SK-N-SH (cell line): ENCODE measurements around the gene CHM. TPM values are rescaled to one million over a fixed set of nuclear protein-coding genes. Genes with fewer than 3 reads are reported as not detected.

Experiments
- CTCF ChIA-PET: fragments of 300-600, 350-600 bp; formaldehyde crosslinking; extraction: SDS; loops from one replicate; lab custom pipeline; 2021; lab: Yijun Ruan, JAX
- POLR2A ChIA-PET: fragments of 350-600 bp; sonication (Branson Sonifier 250); formaldehyde crosslinking; extraction: SDS; loops from one replicate; lab custom pipeline; 2020; ENCODE audit warnings: antibody characterized with exemption, inconsistent platforms; lab: Yijun Ruan, JAX
- DNase-seq: peaks from one replicate; pipeline ENCODE4 v3.0.0; 2012
- H2AFZ ChIP-seq: fragments of 200-600 bp; sonication (generic); 2 replicates; pipeline ENCODE4 v1.8.1; 2016; ENCODE audit warnings: antibody characterized with exemption, mild to moderate bottlenecking, low read depth
- H3F3A ChIP-seq: fragments of 200-600 bp; sonication (generic); replicated peaks from 2 replicates; pipeline ENCODE3; 2016; ENCODE audit warnings: antibody characterized with exemption, mild to moderate bottlenecking; ENCODE audit not compliant: insufficient read depth
- H3K27ac ChIP-seq, 2 experiments: fragments of 200-500 bp in 1 of 2; fragments of 200-600 bp in 1 of 2; sonication (Bioruptor generic) in 1 of 2; sonication (generic), shearing (Covaris generic) in 1 of 2; 2 replicates each; pipeline versions ENCODE4 v1.5.1 to v1.6.1; 2014 to 2016; ENCODE audit warnings: low read depth in 2 of 2, inconsistent platforms in 1 of 2, low read length in 1 of 2, mild to moderate bottlenecking in 1 of 2, mixed read lengths in 1 of 2
- H3K27me3 ChIP-seq: fragments of 200-600 bp; sonication (generic), shearing (Covaris generic); 2 replicates; pipeline ENCODE4 v1.6.1; 2016; ENCODE audit warnings: mixed run types; ENCODE audit not compliant: insufficient read depth
- H3K36me3 ChIP-seq, 2 experiments: fragments of 200-500 bp in 1 of 2; fragments of 200-600 bp in 1 of 2; sonication (Bioruptor generic) in 1 of 2; sonication (generic) in 1 of 2; replicated peaks in 1 of 2; 2 replicates each; pipeline versions ENCODE3 to v1.5.1; 2014 to 2016; ENCODE audit warnings: low read length in 1 of 2, mild to moderate bottlenecking in 1 of 2; ENCODE audit not compliant: insufficient read depth in 2 of 2, control insufficient read depth in 1 of 2
- H3K4me1 ChIP-seq, 2 experiments: fragments of 200-500 bp in 1 of 2; fragments of 200-600 bp in 1 of 2; sonication (Bioruptor generic) in 1 of 2; sonication (generic), shearing (Covaris generic) in 1 of 2; 2 replicates each; pipeline versions ENCODE4 v1.5.1 to v1.6.1; 2014 to 2016; ENCODE audit warnings: low read depth in 1 of 2, low read length in 1 of 2, mixed run types in 1 of 2; ENCODE audit not compliant: insufficient read depth in 2 of 2, control insufficient read depth in 1 of 2
- H3K4me2 ChIP-seq: fragments of 200-600 bp; sonication (generic), shearing (Covaris generic); 2 replicates; pipeline ENCODE4 v1.6.1; 2017; ENCODE audit warnings: mixed run types
- H3K4me3 ChIP-seq, 2 experiments: fragments of 200-500 bp in 1 of 2; fragments of 200-600 bp in 1 of 2; sonication (Bioruptor generic) in 1 of 2; sonication (generic), shearing (Covaris generic) in 1 of 2; 2 replicates each; pipeline versions ENCODE4 v1.5.1 to v1.8.1; 2014 to 2016; ENCODE audit warnings: low read depth in 2 of 2, inconsistent platforms in 1 of 2, low read length in 1 of 2, mild to moderate bottlenecking in 1 of 2, mixed read lengths in 1 of 2, moderate library complexity in 1 of 2
- H3K79me2 ChIP-seq: fragments of 200-600 bp; sonication (generic); 2 replicates; pipeline ENCODE4 v1.8.1; 2017; ENCODE audit warnings: mild to moderate bottlenecking; ENCODE audit not compliant: insufficient read depth
- H3K9ac ChIP-seq: fragments of 200-600 bp; sonication (generic); 2 replicates; pipeline ENCODE4 v1.6.1; 2017; ENCODE audit warnings: mixed run types
- H3K9me2 ChIP-seq: fragments of 200-600 bp; sonication (generic); 2 replicates; pipeline ENCODE4 v1.6.1; 2017; ENCODE audit warnings: mixed run types
- H3K9me3 ChIP-seq: fragments of 200-600 bp; sonication (generic); 2 replicates; pipeline ENCODE4 v1.6.1; 2017; ENCODE audit warnings: mixed run types, mild to moderate bottlenecking, moderate library complexity
- H4K20me1 ChIP-seq: fragments of 200-600 bp; sonication (generic); 2 replicates; pipeline ENCODE4 v1.6.1; 2017; ENCODE audit warnings: mild to moderate bottlenecking, mixed run types; ENCODE audit not compliant: insufficient read depth
- CHD2 ChIP-seq: fragments of 150-350 bp; IDR thresholded peaks from 2 replicates; pipeline ENCODE4 v1.6.1; 2018; ENCODE audit warnings: low read length; ENCODE audit not compliant: partially characterized antibody
- ELF1 ChIP-seq: IDR thresholded peaks from 2 replicates; pipeline ENCODE4 v1.4.0; 2012
- FOXJ3 ChIP-seq: sonication (generic); formaldehyde crosslinking; IDR thresholded peaks from 2 replicates; pipeline ENCODE4 v1.5.1; 2020; ENCODE audit warnings: mild to moderate bottlenecking, missing genetic modification reagents
- GABPA ChIP-seq: IDR thresholded peaks from 2 replicates; pipeline ENCODE4 v1.4.0; 2012; ENCODE audit warnings: low read depth, mild to moderate bottlenecking
- GATA2 ChIP-seq: sonication (generic); formaldehyde crosslinking; IDR thresholded peaks from 2 replicates; pipeline ENCODE4 v1.5.0; 2020; ENCODE audit warnings: mild to moderate bottlenecking, missing genetic modification reagents
- MEF2A ChIP-seq: IDR thresholded peaks from 2 replicates; pipeline ENCODE4 v1.4.0; 2012; ENCODE audit warnings: low read depth, borderline replicate concordance
- MXI1 ChIP-seq: IDR thresholded peaks from 2 replicates; pipeline ENCODE4 v1.6.1; 2012; ENCODE audit warnings: mild to moderate bottlenecking, low read depth, low read length, improper control_type of control experiment
- NRF1 ChIP-seq: IDR thresholded peaks from 2 replicates; pipeline ENCODE4 v1.6.1; 2012; ENCODE audit warnings: low read depth, mild to moderate bottlenecking, low read length
- POLR2AphosphoS5 ChIP-seq: IDR thresholded peaks from 2 replicates; pipeline ENCODE4 v1.6.1; 2012; ENCODE audit warnings: low read depth, low read length
- RCOR1 ChIP-seq: fragments of 150-350 bp; IDR thresholded peaks from 2 replicates; pipeline ENCODE4 v1.6.1; 2017; ENCODE audit warnings: antibody characterized with exemption, low read length
- REST ChIP-seq: IDR thresholded peaks from 2 replicates; pipeline ENCODE4 v1.6.1; 2012; ENCODE audit warnings: mild to moderate bottlenecking, low read depth, low read length, moderate library complexity
- RFX5 ChIP-seq: IDR thresholded peaks from 2 replicates; pipeline ENCODE4 v1.6.1; 2012; ENCODE audit warnings: mild to moderate bottlenecking, improper control_type of control experiment, low read length
- SIN3A ChIP-seq: IDR thresholded peaks from 2 replicates; pipeline ENCODE4 v1.6.1; 2012; ENCODE audit warnings: low read depth, mild to moderate bottlenecking, low read length, moderate library complexity, borderline replicate concordance
- SMC3 ChIP-seq: IDR thresholded peaks from 2 replicates; pipeline ENCODE4 v1.6.1; 2012; ENCODE audit warnings: low read depth, low read length, improper control_type of control experiment
- TAF1 ChIP-seq: IDR thresholded peaks from 2 replicates; pipeline ENCODE4 v1.6.1; 2012; ENCODE audit warnings: low read depth, mild to moderate bottlenecking, low read length, moderate library complexity, borderline replicate concordance
- TCF12 ChIP-seq: IDR thresholded peaks from 2 replicates; pipeline ENCODE4 v1.4.0; 2012
- USF1 ChIP-seq: IDR thresholded peaks from 2 replicates; pipeline ENCODE4 v1.4.0; 2012; ENCODE audit warnings: low read depth, borderline replicate concordance
- YY1 ChIP-seq: IDR thresholded peaks from 2 replicates; pipeline ENCODE4 v1.4.0; 2012; ENCODE audit warnings: low read depth, mild to moderate bottlenecking
- WGBS: methylation state at CpG from one replicate; pipeline ENCODE4 v1.1.6; 2017; ENCODE audit warnings: low lambda C conversion rate; 5-methylcytosine and 5-hydroxymethylcytosine counted together
- polyA plus RNA-seq, 3 experiments: library from polyadenylated mRNA; depleted of rRNA; stranded (reverse); fragments of >200 nt; gene quantifications; 2 replicates each; pipeline ENCODE4 v1.2.3, GENCODE V29; 2012
- TF ChIP-seq, protein P1 (sequence below): IDR thresholded peaks from 2 replicates; pipeline ENCODE4 v1.4.0; 2012; ENCODE audit warnings: low read depth, borderline replicate concordance
- TF ChIP-seq, protein P2 (sequence below): fragments of 150-350 bp; IDR thresholded peaks from 2 replicates; pipeline ENCODE4 v1.6.1; 2017; ENCODE audit warnings: antibody characterized with exemption, low read length, low read depth, borderline replicate concordance
- TF ChIP-seq, protein P3 (sequence below): fragments of 150-350 bp; IDR thresholded peaks from 2 replicates; pipeline ENCODE4 v1.6.1; 2016; ENCODE audit warnings: mild to moderate bottlenecking, low read depth, low read length

CHM gene, protein sequence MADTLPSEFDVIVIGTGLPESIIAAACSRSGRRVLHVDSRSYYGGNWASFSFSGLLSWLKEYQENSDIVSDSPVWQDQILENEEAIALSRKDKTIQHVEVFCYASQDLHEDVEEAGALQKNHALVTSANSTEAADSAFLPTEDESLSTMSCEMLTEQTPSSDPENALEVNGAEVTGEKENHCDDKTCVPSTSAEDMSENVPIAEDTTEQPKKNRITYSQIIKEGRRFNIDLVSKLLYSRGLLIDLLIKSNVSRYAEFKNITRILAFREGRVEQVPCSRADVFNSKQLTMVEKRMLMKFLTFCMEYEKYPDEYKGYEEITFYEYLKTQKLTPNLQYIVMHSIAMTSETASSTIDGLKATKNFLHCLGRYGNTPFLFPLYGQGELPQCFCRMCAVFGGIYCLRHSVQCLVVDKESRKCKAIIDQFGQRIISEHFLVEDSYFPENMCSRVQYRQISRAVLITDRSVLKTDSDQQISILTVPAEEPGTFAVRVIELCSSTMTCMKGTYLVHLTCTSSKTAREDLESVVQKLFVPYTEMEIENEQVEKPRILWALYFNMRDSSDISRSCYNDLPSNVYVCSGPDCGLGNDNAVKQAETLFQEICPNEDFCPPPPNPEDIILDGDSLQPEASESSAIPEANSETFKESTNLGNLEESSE
- 12.8 and 19.9 TPM in 2 replicates for polyA plus RNA-seq (2012; rRNA removed)
- 20.7 and 21.6 TPM in 2 replicates for polyA plus RNA-seq (2012; cell fraction: cytosol; rRNA removed)
- 10.9 and 21.7 TPM in 2 replicates for polyA plus RNA-seq (2012; cell fraction: nucleus; rRNA removed)

- H3K9ac ChIP-seq = peak within 1 kb of the TSS; percentile 83
- peak within 1 kb of the TSS; percentile 84 for H3K4me2 ChIP-seq
- H3K4me1 ChIP-seq = peaks cover 4 to 8% of the 10 kb centered on the region in 2 experiments; a peak in 2 of 4 replicates
- H3K27me3 ChIP-seq = no peaks in the 10 kb centered on the region
- H3K4me3 ChIP-seq = peak within 1 kb of the TSS; percentile 57 to 86
- peaks cover 8% of the 10 kb centered on the region for H3F3A ChIP-seq
- 2% methylated on average over 25 of the region's 25 CpGs for WGBS
- peaks cover 3 to 6% of the 10 kb centered on the region in 2 experiments for H3K36me3 ChIP-seq
- peak within 1 kb of the TSS; percentile 92 to 95 for H3K27ac ChIP-seq
- ChIA-PET CTCF (no interaction called here), POLR2A (no interaction called here)
- H3K79me2 ChIP-seq = peaks cover 47% of the 10 kb centered on the region
- DNase-seq = peak; percentile 77
- no peaks in the 10 kb centered on the region for H4K20me1 ChIP-seq
- peak within 1 kb of the TSS; percentile 90 for H2AFZ ChIP-seq
- H3K9me2 ChIP-seq = no peaks in the 10 kb centered on the region
- no peaks in the 10 kb centered on the region for H3K9me3 ChIP-seq
- peak; percentile 33; the same call in 1 of the 2 replicates for TF ChIP-seq GATA2 (CRISPR knock-in tag)
- TF ChIP-seq MXI1 = peak; percentile 73; the same call in 1 of the 2 replicates
- peak; percentile 96 for TF ChIP-seq USF1
- 0 out of 2 replicates have a peak, but pooled peaks have one; percentile 27 for TF ChIP-seq SIN3A
- TF ChIP-seq, protein P1, sequence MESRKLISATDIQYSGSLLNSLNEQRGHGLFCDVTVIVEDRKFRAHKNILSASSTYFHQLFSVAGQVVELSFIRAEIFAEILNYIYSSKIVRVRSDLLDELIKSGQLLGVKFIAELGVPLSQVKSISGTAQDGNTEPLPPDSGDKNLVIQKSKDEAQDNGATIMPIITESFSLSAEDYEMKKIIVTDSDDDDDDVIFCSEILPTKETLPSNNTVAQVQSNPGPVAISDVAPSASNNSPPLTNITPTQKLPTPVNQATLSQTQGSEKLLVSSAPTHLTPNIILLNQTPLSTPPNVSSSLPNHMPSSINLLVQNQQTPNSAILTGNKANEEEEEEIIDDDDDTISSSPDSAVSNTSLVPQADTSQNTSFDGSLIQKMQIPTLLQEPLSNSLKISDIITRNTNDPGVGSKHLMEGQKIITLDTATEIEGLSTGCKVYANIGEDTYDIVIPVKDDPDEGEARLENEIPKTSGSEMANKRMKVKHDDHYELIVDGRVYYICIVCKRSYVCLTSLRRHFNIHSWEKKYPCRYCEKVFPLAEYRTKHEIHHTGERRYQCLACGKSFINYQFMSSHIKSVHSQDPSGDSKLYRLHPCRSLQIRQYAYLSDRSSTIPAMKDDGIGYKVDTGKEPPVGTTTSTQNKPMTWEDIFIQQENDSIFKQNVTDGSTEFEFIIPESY = peak; percentile 88; the same call in 1 of the 2 replicates
- TF ChIP-seq TCF12 = no peak
- no peak for TF ChIP-seq RCOR1
- peak; percentile 83 for TF ChIP-seq GABPA
- no peak for TF ChIP-seq SMC3
- TF ChIP-seq NRF1 = no peak
- peak; percentile 82 for TF ChIP-seq CHD2
- no peak for TF ChIP-seq MEF2A
- no peak for TF ChIP-seq RFX5
- peak; percentile 92 for TF ChIP-seq TAF1
- TF ChIP-seq, protein P2, sequence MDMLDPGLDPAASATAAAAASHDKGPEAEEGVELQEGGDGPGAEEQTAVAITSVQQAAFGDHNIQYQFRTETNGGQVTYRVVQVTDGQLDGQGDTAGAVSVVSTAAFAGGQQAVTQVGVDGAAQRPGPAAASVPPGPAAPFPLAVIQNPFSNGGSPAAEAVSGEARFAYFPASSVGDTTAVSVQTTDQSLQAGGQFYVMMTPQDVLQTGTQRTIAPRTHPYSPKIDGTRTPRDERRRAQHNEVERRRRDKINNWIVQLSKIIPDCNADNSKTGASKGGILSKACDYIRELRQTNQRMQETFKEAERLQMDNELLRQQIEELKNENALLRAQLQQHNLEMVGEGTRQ = peak; percentile 34; the same call in 1 of the 2 replicates
- TF ChIP-seq POLR2AphosphoS5 = peak; percentile 94
- TF ChIP-seq, protein P3, sequence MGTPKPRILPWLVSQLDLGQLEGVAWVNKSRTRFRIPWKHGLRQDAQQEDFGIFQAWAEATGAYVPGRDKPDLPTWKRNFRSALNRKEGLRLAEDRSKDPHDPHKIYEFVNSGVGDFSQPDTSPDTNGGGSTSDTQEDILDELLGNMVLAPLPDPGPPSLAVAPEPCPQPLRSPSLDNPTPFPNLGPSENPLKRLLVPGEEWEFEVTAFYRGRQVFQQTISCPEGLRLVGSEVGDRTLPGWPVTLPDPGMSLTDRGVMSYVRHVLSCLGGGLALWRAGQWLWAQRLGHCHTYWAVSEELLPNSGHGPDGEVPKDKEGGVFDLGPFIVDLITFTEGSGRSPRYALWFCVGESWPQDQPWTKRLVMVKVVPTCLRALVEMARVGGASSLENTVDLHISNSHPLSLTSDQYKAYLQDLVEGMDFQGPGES = no peak
- peak; percentile 92 for TF ChIP-seq ELF1
- TF ChIP-seq FOXJ3 (CRISPR knock-in tag) = peak; percentile 54; the same call in 1 of the 2 replicates
- TF ChIP-seq YY1 = peak; percentile 96
- no peak for TF ChIP-seq REST
Observed at GRCh38 chrX:86047174-86047935, at the start of gene CHM. CHM (minus strand) TSS chrX:86047558; CDS start chrX:86047532, 26 bp downstream.
